ENCODE measurements around the gene TUBB6.

Gene TUBB6

DNA sequence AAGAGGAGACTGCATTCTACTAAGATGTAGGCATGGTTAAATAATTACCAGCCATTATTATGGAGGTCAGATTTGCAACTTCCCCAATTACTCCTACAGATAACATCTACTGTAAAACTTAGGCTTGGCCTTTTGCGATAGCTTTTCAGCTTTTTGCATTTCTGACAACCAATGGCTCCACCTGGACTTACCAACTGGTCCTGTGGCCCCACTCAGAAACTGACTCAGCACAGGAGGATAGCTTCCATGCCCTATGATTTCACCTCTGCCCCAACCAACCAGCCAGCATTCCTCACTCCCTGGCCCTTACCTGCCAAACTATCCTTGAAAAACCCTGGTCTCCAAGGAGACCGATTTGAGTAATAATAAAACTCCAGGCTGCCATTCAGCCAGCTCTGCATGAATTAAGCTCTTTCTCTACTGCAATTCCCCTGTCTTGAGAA is 28.2 kb downstream of the TUBB6 start:
- H3K27ac Mint-ChIP-seq = no peak overlapping the region
- no peak overlapping the region for H3K4me3 Mint-ChIP-seq
- DNase-seq (ENCODE audit: low spot score in 2 of 2) = no peak
- peaks cover 9% of the 10 kb centered on the region for H3K4me1 Mint-ChIP-seq
- H3K9me3 Mint-ChIP-seq = no peaks in the 10 kb centered on the region
- peaks cover 86% of the 10 kb centered on the region for H3K36me3 Mint-ChIP-seq
- ATAC-seq = no peak

DNA sequence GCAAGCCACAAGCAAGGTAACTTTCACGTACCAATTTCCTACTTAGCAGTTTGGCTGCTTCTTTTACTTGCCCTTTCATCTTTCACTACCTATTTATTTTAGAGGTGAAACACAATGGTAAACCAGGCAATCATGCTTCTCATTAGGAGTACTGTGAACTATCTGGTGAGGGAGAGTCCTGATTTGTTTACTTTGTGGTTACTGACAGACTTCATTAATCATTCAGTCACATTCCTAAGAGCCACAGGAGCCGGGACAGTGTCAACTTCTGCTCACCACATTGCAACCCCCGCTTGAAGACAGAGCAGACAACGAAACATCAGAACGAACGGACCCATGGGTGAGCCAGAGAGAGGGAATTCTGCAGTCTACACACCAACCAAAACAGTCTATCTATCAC is 28.8 kb downstream of the TUBB6 start:
- Mint-ChIP-seq H3K4me3 (no peak overlapping the region), H3K36me3 (peaks cover 91% of the 10 kb centered on the region), H3K27ac (peak overlapping the region; percentile 40), H3K9me3 (no peaks in the 10 kb centered on the region), H3K4me1 (peaks cover 9% of the 10 kb centered on the region)
- DNase-seq (ENCODE audit: low spot score in 2 of 2) (no peak), ATAC-seq (no peak)

DNA sequence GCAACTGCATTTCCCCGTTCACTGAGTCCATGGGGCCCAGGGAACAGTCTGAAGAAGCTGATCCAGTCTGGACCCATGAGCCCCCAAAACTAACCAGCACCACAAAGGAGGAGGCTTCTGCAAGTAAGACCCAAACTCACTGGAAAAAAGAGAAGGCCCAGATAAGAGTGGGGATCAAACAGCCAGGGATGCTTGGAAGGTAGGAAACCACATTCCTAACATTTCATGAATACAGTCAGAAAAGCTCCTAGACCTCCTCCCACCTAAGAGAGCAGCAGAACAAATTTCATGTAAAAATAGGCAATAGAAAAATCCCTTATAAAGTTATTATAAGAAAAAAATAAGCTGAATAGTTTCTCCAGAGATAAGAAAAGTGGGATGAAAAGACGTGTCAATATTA is 30.3 kb downstream of the TUBB6 start:
- peaks cover 98% of the 10 kb centered on the region for H3K36me3 Mint-ChIP-seq
- DNase-seq (ENCODE audit: low spot score in 2 of 2) = no peak
- no peak overlapping the region for H3K4me3 Mint-ChIP-seq
- no peak overlapping the region for H3K27ac Mint-ChIP-seq
- H3K4me1 Mint-ChIP-seq = peaks cover 9% of the 10 kb centered on the region
- no peaks in the 10 kb centered on the region for H3K9me3 Mint-ChIP-seq
- no peak for ATAC-seq

DNA sequence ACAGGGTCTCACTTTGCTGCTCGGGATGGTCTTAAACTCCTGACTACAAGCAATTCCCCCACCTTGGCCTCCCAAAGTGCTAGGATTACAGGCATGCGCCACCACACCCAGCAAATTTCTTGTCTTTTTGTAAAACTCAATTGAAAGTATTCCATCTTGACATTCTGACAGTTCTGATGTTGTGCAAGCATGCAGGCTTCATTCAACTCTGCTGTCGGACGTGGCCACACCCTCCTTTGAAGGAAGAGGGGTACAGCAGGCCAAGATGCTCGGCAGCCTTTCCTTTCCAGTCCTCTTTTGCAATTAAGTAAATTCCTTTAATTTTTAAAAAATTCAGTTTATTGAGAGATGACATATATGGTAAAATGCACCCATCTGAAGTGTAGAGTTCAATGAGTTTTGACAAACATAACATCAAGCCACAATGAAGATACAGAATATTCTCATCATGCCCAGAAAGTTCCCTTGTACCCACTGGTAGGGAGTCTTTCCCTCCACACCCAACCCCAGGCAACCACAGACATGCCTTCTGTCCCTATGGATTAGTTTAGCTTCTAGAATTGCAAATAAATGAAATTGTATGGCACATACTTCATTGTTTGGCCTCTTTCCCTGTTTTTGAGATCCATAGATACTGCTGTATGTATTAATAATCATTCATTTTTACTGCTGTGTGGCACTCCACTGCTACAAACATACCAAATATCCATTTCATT is 33.1 kb downstream of the TUBB6 start:
- DNase-seq (ENCODE audit: low spot score in 2 of 2) (no peak), ATAC-seq (no peak)
- peaks cover 4% of the 10 kb centered on the region for H3K4me1 Mint-ChIP-seq
- no peak overlapping the region for H3K27ac Mint-ChIP-seq
- H3K36me3 Mint-ChIP-seq = peaks cover 100% of the 10 kb centered on the region
- H3K9me3 Mint-ChIP-seq = no peaks in the 10 kb centered on the region
- H3K4me3 Mint-ChIP-seq = no peak overlapping the region

DNA sequence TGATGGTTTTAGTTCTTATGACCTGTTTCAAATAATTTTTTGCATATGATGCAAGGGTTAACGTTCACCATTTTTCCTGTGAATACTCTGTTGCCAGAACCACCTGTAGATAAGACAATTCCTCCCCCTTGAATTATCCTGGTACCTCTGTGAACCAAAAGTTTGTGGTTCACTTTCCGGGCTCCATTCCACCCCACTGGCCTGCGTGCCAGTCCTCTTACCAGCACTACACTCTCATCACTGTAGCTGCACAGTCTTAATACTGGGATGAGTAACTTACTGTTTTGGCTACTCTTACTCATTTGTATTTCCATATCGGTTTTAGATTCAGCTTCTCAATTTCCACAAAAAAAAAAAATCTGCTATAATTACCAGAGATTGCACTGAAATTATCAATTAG is 34.6 kb downstream of the TUBB6 start:
- Mint-ChIP-seq H3K27ac (peak overlapping the region; percentile 73), H3K36me3 (peaks cover 100% of the 10 kb centered on the region), H3K4me1 (peaks cover 8% of the 10 kb centered on the region), H3K4me3 (no peak overlapping the region), H3K9me3 (no peaks in the 10 kb centered on the region)
- no peak for DNase-seq (ENCODE audit: low spot score in 2 of 2)
- ATAC-seq = no peak

DNA sequence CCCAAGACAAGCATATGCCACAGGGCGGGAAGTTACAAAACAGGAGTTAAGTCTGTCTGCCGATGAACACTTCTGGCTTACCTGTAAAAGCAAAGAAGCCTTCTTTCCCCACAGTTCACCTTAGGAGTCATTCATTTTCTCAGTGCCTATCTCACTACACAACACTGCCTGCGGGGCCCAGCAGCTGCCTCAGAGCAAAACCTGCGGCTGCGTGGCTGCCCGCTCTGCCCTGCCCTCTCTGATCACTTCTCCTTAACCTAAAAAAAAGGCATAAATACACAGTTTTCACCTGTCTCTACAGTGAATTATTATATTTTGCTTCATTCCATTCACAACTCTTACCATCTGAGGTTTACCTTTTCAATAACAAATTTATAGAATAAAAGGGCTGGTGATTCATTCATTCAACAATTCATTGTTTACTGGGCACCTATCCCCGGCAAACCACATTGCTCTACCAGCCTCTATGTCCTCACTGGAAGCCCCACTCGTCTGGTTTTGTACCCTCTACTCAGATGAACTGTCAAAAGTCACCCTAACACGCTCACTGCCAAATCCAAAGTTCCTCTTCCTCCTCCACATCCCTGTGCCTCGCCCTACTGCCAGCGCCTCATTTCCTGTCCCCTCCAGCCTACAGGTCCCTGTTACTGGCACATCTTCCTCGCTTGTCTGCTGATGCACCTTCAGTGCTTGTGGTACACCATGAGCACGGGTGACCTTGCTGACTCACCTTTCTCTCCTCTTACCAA is 37.6 kb downstream of the TUBB6 start:
- Mint-ChIP-seq H3K36me3 (peaks cover 100% of the 10 kb centered on the region), H3K27ac (peak overlapping the region; percentile 29), H3K4me3 (no peak overlapping the region), H3K9me3 (no peaks in the 10 kb centered on the region), H3K4me1 (peaks cover 8% of the 10 kb centered on the region)
- DNase-seq (ENCODE audit: low spot score in 2 of 2) (no peak), ATAC-seq (peak; percentile 13)

DNA sequence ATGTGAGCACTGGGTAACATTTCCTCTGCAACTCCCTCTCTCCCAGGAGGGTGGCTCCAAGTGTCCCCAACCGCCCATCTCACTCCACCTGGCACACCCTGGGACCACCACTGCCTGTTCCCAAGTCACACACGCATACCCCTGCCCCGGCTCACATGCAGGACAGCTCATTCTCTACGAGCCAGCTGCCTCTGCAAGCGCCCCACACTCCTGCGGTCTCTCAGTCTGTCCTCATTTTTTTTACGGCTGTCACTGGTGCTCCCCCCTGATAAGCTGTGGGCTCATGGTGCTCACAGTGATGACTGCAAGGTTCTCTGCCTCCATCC is 38.2 kb downstream of the TUBB6 start:
- Mint-ChIP-seq H3K36me3 (peaks cover 100% of the 10 kb centered on the region), H3K4me3 (no peak overlapping the region), H3K4me1 (peaks cover 8% of the 10 kb centered on the region), H3K9me3 (no peaks in the 10 kb centered on the region), H3K27ac (peak overlapping the region; percentile 29)
- ATAC-seq (no peak), DNase-seq (ENCODE audit: low spot score in 2 of 2) (no peak)

DNA sequence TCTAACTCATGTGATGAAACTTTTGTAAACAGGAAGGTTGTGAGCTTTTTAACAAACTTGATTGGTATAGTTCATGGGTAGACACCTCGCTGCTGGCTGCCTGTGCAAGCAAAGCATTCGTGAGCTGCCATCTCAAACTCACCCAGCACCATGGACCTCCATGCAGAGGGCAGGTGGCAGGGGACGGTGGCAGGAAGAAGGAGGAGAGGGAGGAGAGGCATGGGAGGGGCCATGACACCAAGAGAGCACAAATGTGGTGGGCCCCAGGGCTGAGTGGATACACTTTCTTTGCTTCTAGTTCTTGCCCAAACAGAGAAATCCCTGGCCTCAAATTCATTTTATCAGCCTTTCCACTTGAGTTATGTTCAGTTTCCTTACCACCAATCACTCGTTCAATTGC is 39.9 kb downstream of the TUBB6 start:
- ATAC-seq = no peak
- Mint-ChIP-seq H3K27ac (peak overlapping the region; percentile 12), H3K36me3 (peaks cover 100% of the 10 kb centered on the region), H3K4me3 (no peak overlapping the region), H3K4me1 (peaks cover 8% of the 10 kb centered on the region), H3K9me3 (no peaks in the 10 kb centered on the region)
- DNase-seq (ENCODE audit: low spot score in 2 of 2) = no peak

DNA sequence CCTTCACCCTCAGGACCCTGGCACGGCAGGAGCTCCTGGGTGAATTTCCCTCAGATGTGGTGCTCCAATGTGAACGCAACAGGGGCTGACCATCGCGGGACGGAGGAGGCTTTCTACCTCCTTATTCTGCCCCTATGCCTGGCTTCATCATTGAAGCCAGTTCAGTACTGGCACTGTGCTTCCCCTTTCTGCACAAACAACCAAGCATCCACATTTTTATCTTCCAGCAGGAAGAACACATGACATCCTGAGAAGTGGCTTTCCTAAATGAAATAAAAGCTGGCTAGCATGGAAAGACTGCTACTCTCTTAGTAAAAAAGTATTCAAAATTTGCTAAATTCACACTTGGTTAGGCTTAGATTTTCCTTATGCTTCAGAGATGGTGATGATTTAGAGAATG is 44.1 kb downstream of the TUBB6 start:
- no peak overlapping the region for H3K27ac Mint-ChIP-seq
- peaks cover 100% of the 10 kb centered on the region for H3K36me3 Mint-ChIP-seq
- no peaks in the 10 kb centered on the region for H3K4me1 Mint-ChIP-seq
- no peak overlapping the region for H3K4me3 Mint-ChIP-seq
- DNase-seq (ENCODE audit: low spot score in 2 of 2) (no peak), ATAC-seq (no peak)
- no peaks in the 10 kb centered on the region for H3K9me3 Mint-ChIP-seq

DNA sequence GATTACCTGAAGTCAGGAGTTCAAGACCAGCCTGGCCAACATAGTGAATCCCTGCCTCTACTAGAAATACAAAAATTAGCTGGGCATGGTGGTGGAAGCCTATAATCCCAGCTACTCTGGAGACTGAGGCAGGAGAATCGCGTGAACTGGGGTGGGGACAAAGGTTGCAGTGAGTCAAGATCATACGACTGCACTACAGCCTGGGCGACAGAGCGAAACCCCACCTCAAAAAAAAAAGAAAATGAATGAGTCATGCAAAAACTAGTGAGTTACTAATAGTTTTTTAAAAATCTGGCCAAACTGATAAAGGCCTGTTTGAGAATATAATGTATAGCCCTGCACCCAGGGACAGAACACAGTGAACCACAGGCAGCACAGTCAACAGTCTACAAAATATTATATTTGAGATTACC is 51.5 kb downstream of the TUBB6 start:
- ATAC-seq (no peak), DNase-seq (ENCODE audit: low spot score in 2 of 2) (no peak)
- Mint-ChIP-seq H3K4me3 (no peak overlapping the region), H3K27ac (no peak overlapping the region), H3K4me1 (no peaks in the 10 kb centered on the region), H3K36me3 (peaks cover 100% of the 10 kb centered on the region), H3K9me3 (no peaks in the 10 kb centered on the region)

DNA sequence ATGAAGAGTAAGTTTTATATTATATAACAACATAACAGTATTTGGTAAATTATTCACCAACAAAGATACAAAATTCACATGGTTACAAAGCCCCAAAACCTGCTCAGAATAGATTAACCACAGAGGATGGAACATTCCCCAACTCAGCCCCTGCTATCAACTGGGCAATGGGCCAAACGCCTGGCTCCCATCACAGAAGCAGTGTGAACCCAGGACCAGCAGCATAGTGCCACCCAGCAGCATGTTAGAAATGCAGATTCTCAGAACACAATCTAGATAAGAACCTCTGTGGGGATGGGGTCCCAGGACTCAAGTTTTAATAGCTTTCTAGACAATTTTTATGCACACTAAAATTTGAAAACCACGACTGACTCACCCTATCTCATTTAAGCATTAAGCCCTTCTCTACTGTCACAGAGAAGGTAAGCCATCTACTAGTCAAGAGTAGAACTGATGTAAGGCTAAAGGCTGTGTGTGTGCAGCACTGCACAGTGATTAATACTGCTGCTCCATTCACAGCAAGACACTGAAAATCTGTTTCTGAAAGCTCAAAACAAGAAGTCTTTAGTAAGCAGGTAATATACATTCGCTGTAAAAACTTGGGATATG is 53.8 kb downstream of the TUBB6 start:
- no peaks in the 10 kb centered on the region for H3K9me3 Mint-ChIP-seq
- no peak overlapping the region for H3K4me3 Mint-ChIP-seq
- ATAC-seq = peak; percentile 75
- DNase-seq (ENCODE audit: low spot score in 2 of 2) = no peak
- H3K27ac Mint-ChIP-seq = no peak overlapping the region
- peaks cover under 1% of the 10 kb centered on the region for H3K4me1 Mint-ChIP-seq
- H3K36me3 Mint-ChIP-seq = peaks cover 100% of the 10 kb centered on the region

DNA sequence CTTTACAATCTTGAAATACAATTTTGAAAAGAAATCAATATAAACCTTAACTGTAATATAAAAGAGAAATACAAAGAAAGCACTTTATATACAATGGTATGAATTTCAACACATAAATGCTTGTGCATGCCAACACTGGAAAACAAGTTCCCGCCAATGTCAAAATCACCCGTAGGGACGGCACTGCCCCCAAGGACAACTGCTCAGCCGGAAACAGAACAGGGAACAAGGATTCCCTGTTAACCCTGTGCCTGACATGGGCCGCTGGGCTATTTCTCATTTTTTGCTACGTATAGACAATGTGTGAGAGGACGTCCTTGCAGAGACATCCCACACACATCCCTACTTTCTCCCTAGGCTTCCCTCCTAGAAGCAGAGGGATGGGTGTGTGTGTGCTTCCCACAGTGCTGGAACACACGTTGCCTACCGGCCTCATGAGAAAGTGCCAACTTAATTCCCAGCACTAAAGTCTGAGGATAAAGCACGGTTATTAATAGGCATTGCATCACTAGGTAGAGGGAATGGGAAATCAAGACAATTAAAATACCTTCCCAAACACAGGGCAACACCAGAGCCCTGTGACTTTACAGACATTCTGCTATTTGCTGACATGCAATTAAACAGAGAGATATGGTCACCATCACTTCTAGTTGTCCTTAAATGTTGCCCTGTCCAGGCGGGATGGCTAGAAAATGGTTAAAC is 54.6 kb downstream of the TUBB6 start:
- H3K4me1 Mint-ChIP-seq = peaks cover 5% of the 10 kb centered on the region
- H3K27ac Mint-ChIP-seq = no peak overlapping the region
- ATAC-seq (no peak), DNase-seq (ENCODE audit: low spot score in 2 of 2) (no peak)
- no peak overlapping the region for H3K4me3 Mint-ChIP-seq
- H3K36me3 Mint-ChIP-seq = peaks cover 100% of the 10 kb centered on the region
- no peaks in the 10 kb centered on the region for H3K9me3 Mint-ChIP-seq

DNA sequence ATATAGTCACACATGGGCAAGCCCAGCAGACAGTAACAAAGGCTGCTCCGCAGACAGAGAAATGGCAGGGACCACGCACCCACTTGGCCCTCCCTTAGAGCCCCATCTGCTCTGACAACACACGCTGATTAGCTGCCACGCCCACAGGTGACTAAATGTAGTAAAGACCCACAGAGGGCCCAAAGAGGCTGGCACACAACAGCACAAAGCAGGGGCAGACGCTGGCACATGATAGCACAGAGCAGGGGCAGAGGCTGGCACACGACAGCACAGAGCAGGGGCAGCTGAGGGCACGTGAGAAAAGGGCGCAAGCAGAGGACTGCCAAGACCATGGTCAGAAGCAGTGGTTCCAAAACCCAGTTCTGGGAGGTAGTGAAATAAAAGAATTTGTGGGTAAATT is 58.3 kb downstream of the TUBB6 start:
- Mint-ChIP-seq H3K36me3 (peaks cover 96% of the 10 kb centered on the region), H3K27ac (no peak overlapping the region), H3K4me1 (peaks cover 11% of the 10 kb centered on the region), H3K4me3 (no peak overlapping the region), H3K9me3 (no peaks in the 10 kb centered on the region)
- DNase-seq (ENCODE audit: low spot score in 2 of 2) (no peak), ATAC-seq (no peak)

DNA sequence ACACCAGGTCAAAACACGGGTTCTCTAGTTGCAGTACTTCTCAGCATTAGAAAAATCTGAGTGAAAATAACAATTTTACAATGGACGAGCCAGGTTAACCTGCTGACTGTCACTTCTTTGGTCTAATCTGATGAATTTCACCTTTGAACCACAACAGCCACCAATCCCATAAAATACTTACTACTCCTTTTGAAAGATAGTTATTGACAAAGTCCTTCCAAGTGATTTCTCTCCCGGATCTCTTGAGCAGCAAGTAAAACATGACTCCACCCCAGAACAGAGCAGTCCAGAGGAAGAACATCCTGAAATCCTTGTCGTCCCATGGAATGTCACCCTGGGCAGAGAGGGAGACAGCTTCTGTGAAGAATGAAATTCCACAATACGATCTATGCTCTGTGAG is 58.7 kb downstream of the TUBB6 start:
- ATAC-seq (no peak), DNase-seq (ENCODE audit: low spot score in 2 of 2) (no peak)
- Mint-ChIP-seq H3K9me3 (no peaks in the 10 kb centered on the region), H3K4me1 (peaks cover 11% of the 10 kb centered on the region), H3K27ac (peak overlapping the region; percentile 63), H3K4me3 (no peak overlapping the region), H3K36me3 (peaks cover 92% of the 10 kb centered on the region)

DNA sequence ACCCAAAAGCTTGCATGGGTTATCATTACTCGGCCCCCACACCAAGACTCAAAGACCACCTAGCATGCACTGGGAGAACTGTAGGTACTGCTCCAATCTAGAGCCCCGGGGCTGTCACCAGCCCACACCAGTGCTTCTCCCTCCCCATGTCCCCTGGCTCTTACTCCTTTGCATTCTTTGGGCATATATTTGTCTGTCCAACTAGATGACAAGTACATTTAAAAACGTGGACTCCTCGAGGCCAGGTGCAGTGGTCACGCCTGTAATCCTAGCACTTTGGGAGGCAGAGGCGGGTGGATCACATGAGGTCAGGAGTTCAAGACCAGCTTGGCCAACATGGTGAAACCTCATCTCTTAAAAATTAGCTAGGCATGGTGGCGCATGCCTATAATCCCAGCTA is 61.2 kb downstream of the TUBB6 start:
- Mint-ChIP-seq H3K4me1 (peaks cover 30% of the 10 kb centered on the region), H3K27ac (no peak overlapping the region), H3K36me3 (peaks cover 67% of the 10 kb centered on the region), H3K9me3 (no peaks in the 10 kb centered on the region), H3K4me3 (no peak overlapping the region)
- DNase-seq (ENCODE audit: low spot score in 2 of 2) (no peak), ATAC-seq (no peak)
